ENCODE measurements around the gene ABCA2. TPM values are rescaled to one million over a fixed set of nuclear protein-coding genes. Genes with fewer than 3 reads are reported as not detected.

Gene ABCA2
- total and polyA plus RNA-seq, 4 donors, result 46.8 to 151 (median 95.4) TPM

DNA sequence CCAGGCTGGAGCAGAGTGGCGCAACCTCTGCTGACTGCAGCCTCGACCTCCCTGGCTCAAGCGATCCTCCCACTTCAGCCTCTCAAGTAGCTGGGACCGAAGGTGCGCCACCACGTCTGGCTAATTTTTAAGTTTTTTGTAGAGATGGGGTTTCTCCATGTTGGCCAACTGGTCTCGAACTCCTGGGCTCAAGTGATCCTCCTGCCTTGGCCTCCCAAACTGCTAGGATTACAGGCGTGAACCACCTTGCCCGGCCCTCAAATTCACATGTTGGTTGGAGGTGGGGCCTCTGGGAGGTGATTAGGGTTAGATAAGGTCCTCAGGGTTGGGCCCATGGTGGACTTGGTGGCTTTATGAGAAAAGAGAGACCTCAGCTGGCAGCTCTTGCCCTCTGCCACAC is 65.9 kb downstream of the ABCA2 start:
- 97% methylated on average over 6 of the region's 9 CpGs for WGBS (ENCODE audit: insufficient coverage)
- Histone ChIP-seq H3K4me3 (ENCODE audit: low read depth, low read length) (no peak overlapping the region), H3K9me3 (ENCODE audit: control insufficient read depth, insufficient read depth, low read length) (no peaks in the 10 kb centered on the region), H3K27me3 (ENCODE audit: control insufficient read depth, insufficient read depth, low read length) (no peaks in the 10 kb centered on the region), H3K4me1 (ENCODE audit: control insufficient read depth, insufficient read depth, low read length) (peaks cover 33% of the 10 kb centered on the region), H3K36me3 (ENCODE audit: control insufficient read depth, insufficient read depth, low read length) (no peaks in the 10 kb centered on the region), H3K27ac (ENCODE audit: low read depth, low read length) (no peak overlapping the region)
- no peak for DNase-seq (ENCODE audit: low read depth in 4 of 6, low spot score in 6 of 6)

DNA sequence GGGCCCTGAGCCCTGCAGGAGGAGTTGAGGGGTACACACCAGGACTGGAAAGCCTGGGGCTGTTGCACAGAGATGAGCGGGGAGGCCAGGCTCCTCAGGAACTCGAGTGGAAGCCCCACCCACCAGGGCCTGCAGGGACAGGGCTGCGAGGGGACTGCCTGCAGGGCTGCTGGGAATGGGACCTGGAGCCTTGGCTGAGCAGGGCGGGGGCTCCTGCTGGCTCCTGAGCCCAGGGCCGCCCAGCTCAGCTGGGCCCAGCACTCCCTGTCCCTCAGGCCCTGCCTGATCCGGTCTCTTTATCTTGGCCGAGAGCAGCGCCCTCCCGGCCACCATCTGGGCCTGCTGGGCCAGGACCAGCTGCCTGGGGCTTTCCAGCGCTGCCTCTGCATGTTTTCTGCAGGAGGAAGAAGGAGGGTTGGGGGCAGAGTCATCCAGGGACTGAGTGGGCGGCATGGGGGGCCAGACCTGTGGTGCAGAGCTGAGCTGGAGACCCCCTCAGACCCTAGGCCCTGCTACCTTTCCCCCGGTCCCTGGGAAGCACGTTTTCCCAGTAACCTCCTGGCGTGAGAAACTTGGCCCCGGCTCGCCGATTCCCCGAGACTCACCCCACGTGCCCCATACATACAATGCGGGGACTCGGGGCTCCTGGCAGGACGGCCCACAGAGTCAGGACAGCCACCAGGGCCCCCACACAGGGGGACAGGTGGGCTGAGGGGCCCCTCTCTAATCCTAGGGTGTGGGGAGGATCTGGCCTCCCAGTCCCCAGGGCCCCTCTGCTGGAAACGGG is 66.6 kb downstream of the ABCA2 start:
- peaks cover 32% of the 10 kb centered on the region for H3K4me1 ChIP-seq (ENCODE audit: control insufficient read depth, insufficient read depth, low read length)
- H3K9me3 ChIP-seq (ENCODE audit: control insufficient read depth, insufficient read depth, low read length), result no peaks in the 10 kb centered on the region
- no peaks in the 10 kb centered on the region for H3K27me3 ChIP-seq (ENCODE audit: control insufficient read depth, insufficient read depth, low read length)
- no peak overlapping the region for H3K4me3 ChIP-seq (ENCODE audit: low read depth, low read length)
- WGBS (ENCODE audit: insufficient coverage), result 63% methylated on average over 16 of the region's 23 CpGs
- peak overlapping the region; percentile 40 for H3K27ac ChIP-seq (ENCODE audit: low read depth, low read length)
- peak in 1 of 6 donors; percentile 66 for DNase-seq (ENCODE audit: low read depth in 4 of 6, low spot score in 6 of 6)
- H3K36me3 ChIP-seq (ENCODE audit: control insufficient read depth, insufficient read depth, low read length), result no peaks in the 10 kb centered on the region

DNA sequence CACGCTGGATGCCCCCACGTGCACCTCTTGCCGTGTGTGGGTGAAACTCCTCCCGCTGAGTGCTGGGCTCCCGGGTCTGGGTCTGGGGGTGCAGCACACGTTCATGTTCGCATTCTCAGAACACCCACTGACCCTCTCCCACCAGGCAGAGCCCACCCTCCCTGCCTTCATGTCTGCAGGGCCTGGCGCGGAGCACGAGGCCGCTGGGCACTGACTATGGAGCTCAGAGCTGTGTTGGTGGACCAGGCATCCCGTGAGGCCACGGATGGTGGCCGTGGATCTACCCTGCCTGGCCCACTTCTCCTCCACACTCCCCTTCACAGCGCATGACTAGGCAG is 67.1 kb downstream of the ABCA2 start:
- WGBS (ENCODE audit: insufficient coverage), result 81% methylated on average over 15 of the region's 15 CpGs
- Histone ChIP-seq H3K27me3 (ENCODE audit: control insufficient read depth, insufficient read depth, low read length) (no peaks in the 10 kb centered on the region), H3K27ac (ENCODE audit: low read depth, low read length) (peak overlapping the region; percentile 15), H3K4me1 (ENCODE audit: control insufficient read depth, insufficient read depth, low read length) (peaks cover 27% of the 10 kb centered on the region), H3K4me3 (ENCODE audit: low read depth, low read length) (no peak overlapping the region), H3K9me3 (ENCODE audit: control insufficient read depth, insufficient read depth, low read length) (no peaks in the 10 kb centered on the region), H3K36me3 (ENCODE audit: control insufficient read depth, insufficient read depth, low read length) (no peaks in the 10 kb centered on the region)
- DNase-seq (ENCODE audit: low read depth in 4 of 6, low spot score in 6 of 6), result no peak

DNA sequence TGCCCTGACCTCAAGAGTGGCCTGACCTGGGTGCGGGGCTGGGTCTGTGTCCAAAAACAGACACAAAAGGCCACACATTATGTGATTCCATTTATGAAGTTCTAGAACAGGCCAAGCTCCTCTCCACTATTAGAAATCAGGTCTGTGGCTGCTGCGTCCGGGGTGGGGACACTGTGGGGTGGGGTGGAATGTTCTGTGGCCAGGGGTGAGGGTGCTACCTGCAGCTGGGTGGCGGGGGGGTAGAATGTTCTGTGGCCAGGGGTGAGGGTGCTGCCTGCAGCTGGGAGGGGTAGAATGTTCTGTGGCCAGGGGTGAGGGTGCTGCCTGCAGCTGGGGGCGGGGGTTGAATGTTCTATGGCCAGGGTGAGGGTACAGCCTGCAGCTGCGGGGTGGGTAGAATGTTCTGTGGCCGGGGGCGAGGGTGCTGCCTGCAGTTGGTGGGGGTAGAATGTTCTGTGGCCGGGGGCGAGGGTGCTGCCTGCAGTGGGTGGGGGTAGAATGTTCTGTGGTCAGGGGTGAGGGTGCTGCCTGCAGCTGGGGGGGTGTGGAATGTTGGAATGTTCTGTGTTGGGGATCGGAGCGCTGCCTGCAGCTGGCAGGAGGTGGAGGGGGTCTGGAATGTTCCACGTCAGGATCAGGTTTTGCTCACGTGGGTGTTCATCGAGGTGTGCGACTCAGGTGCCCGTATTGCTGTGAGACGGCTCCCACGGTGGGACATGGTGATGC is 67.7 kb downstream of the ABCA2 start:
- peak overlapping the region; percentile 61 for H3K27ac ChIP-seq (ENCODE audit: low read depth, low read length)
- H3K4me3 ChIP-seq (ENCODE audit: low read depth, low read length), result no peak overlapping the region
- WGBS (ENCODE audit: insufficient coverage), result 87% methylated on average over 15 of the region's 19 CpGs
- H3K4me1 ChIP-seq (ENCODE audit: control insufficient read depth, insufficient read depth, low read length), result peaks cover 24% of the 10 kb centered on the region
- no peaks in the 10 kb centered on the region for H3K36me3 ChIP-seq (ENCODE audit: control insufficient read depth, insufficient read depth, low read length)
- no peak for DNase-seq (ENCODE audit: low read depth in 4 of 6, low spot score in 6 of 6)
- H3K27me3 ChIP-seq (ENCODE audit: control insufficient read depth, insufficient read depth, low read length), result no peaks in the 10 kb centered on the region
- H3K9me3 ChIP-seq (ENCODE audit: control insufficient read depth, insufficient read depth, low read length), result no peaks in the 10 kb centered on the region

DNA sequence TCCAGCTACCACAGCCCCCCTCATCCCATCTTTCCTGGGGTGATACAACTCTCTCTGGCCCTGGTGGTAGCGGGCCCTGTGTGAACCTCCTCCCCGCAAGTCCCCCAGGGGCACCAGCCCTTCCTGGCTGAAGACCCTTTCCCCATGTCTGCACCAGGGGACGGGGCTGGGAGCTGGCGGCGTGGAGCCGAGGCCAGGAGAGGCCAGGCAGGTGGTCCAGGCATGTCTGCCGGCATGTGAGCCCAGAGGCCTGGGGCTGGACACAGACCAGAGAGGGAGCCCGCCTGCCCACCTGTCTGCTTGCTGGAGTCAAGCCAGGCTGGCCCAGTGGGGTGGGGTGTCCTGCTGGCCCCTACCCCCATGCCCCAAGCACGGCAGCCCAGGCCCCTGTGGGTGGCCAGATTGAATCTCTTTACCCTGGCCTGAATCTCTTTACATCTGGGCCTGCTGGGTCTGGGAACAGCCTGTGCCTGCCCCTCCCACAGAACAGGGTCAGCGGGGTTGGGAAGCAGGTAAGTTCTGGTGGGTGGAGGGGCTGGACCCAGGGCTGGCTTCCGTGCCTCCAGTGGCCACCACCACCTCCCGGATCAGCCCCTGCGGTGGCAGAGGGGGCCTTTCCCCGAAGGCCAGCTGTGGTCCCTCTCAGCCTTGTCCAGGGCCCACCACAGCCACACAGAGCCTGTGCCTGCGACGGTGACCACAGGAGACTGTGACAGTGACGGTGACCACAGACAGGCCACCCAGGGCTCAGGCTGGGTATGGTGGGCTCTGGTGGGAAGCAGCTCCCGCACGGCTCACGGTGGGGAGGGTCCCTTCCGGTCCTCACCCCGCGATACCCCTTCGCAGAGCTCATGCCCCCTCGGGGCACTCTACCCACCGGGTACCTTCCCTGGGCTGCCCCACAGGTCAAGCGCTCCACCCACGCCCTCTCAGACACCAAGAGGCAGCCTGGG is 68.9 kb downstream of the ABCA2 start:
- no peaks in the 10 kb centered on the region for H3K27me3 ChIP-seq (ENCODE audit: control insufficient read depth, insufficient read depth, low read length)
- H3K4me1 ChIP-seq (ENCODE audit: control insufficient read depth, insufficient read depth, low read length), result peaks cover 21% of the 10 kb centered on the region
- H3K27ac ChIP-seq (ENCODE audit: low read depth, low read length), result peak overlapping the region; percentile 61
- DNase-seq (ENCODE audit: low read depth in 4 of 6, low spot score in 6 of 6), result no peak
- no peak overlapping the region for H3K4me3 ChIP-seq (ENCODE audit: low read depth, low read length)
- 76% methylated on average over 26 of the region's 28 CpGs for WGBS (ENCODE audit: insufficient coverage)
- H3K9me3 ChIP-seq (ENCODE audit: control insufficient read depth, insufficient read depth, low read length), result no peaks in the 10 kb centered on the region
- H3K36me3 ChIP-seq (ENCODE audit: control insufficient read depth, insufficient read depth, low read length), result no peaks in the 10 kb centered on the region

DNA sequence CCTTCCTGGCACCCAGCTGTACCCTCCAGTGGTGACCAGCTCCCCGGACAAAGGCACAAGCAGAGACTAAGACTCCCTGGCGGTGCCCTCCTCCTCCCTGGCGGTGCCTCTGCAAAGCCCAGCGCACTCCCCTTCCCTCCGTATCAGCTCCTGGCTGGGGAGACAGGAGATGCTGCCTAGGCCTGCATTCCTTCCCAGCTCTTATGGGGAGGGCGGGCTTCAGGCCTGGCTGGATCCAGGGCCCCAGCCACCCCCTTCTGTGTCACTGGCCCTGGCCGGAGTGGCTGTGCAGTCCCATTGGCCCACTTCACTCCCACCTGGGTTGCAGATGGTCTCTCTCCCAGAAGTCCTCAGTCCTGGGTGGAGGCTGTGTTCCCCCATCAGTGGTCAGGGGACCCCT is 69.6 kb downstream of the ABCA2 start:
- H3K36me3 ChIP-seq (ENCODE audit: control insufficient read depth, insufficient read depth, low read length), result no peaks in the 10 kb centered on the region
- peak overlapping the region; percentile 61 for H3K27ac ChIP-seq (ENCODE audit: low read depth, low read length)
- peaks cover 19% of the 10 kb centered on the region for H3K4me1 ChIP-seq (ENCODE audit: control insufficient read depth, insufficient read depth, low read length)
- no peak for DNase-seq (ENCODE audit: low read depth in 4 of 6, low spot score in 6 of 6)
- 85% methylated on average over 7 of the region's 7 CpGs for WGBS (ENCODE audit: insufficient coverage)
- no peaks in the 10 kb centered on the region for H3K27me3 ChIP-seq (ENCODE audit: control insufficient read depth, insufficient read depth, low read length)
- H3K9me3 ChIP-seq (ENCODE audit: control insufficient read depth, insufficient read depth, low read length), result no peaks in the 10 kb centered on the region
- H3K4me3 ChIP-seq (ENCODE audit: low read depth, low read length), result no peak overlapping the region

DNA sequence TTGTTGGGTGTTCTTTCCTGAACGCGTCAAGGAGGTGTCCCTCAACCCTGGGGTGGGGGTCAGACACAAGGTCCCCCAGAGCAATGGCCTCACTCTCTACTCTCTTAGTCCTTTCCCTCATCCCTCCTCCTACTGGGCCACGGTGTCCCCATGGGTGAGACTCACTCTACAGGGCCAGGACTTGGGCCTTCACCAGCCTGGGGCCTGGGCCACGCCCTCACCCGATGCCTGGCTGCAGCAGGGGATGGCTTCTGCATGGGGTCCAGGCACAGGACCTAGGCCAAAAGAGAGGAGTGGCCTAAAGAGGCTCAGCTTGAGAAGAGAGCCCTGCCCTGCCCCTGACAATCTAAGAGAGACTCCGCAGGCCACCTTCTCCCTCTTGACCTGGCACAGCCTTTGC is 70.1 kb downstream of the ABCA2 start:
- no peak overlapping the region for H3K4me3 ChIP-seq (ENCODE audit: low read depth, low read length)
- WGBS (ENCODE audit: insufficient coverage), result 91% methylated on average over 4 of the region's 6 CpGs
- H3K27ac ChIP-seq (ENCODE audit: low read depth, low read length), result no peak overlapping the region
- no peak for DNase-seq (ENCODE audit: low read depth in 4 of 6, low spot score in 6 of 6)
- no peaks in the 10 kb centered on the region for H3K27me3 ChIP-seq (ENCODE audit: control insufficient read depth, insufficient read depth, low read length)
- no peaks in the 10 kb centered on the region for H3K9me3 ChIP-seq (ENCODE audit: control insufficient read depth, insufficient read depth, low read length)
- peaks cover 20% of the 10 kb centered on the region for H3K4me1 ChIP-seq (ENCODE audit: control insufficient read depth, insufficient read depth, low read length)
- H3K36me3 ChIP-seq (ENCODE audit: control insufficient read depth, insufficient read depth, low read length), result no peaks in the 10 kb centered on the region

DNA sequence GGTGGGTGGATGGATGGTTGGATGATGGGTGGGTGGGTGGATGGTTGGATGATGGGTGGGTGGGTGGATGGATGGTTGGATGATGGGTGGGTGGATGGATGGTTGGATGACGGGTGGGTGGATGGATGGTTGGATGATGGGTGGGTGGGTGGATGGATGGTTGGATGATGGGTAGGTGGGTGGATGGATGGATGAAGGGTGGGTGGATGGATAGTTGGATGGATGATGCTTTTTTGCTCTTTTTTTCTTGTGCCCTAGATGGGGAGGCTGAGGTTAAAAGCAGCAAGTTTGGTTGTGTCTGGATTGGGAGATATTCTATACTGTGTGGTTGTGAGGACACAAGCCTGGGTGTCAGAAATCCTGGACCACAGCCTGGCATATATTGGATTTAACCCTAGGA is 70.6 kb downstream of the ABCA2 start:
- no peaks in the 10 kb centered on the region for H3K36me3 ChIP-seq (ENCODE audit: control insufficient read depth, insufficient read depth, low read length)
- no peaks in the 10 kb centered on the region for H3K9me3 ChIP-seq (ENCODE audit: control insufficient read depth, insufficient read depth, low read length)
- peaks cover 24% of the 10 kb centered on the region for H3K4me1 ChIP-seq (ENCODE audit: control insufficient read depth, insufficient read depth, low read length)
- no peaks in the 10 kb centered on the region for H3K27me3 ChIP-seq (ENCODE audit: control insufficient read depth, insufficient read depth, low read length)
- no peak overlapping the region for H3K27ac ChIP-seq (ENCODE audit: low read depth, low read length)
- no peak overlapping the region for H3K4me3 ChIP-seq (ENCODE audit: low read depth, low read length)
- no peak for DNase-seq (ENCODE audit: low read depth in 4 of 6, low spot score in 6 of 6)
- WGBS (ENCODE audit: insufficient coverage), result 92% methylated on average over 1 of the region's 1 CpG
